Activated CD4-positive, alpha-beta memory T cell treated with anti-CD3 and anti-CD28 coated beads for 36 hours (primary cell): ENCODE measurements around the gene MEPCE. TPM values are rescaled to one million over a fixed set of nuclear protein-coding genes. Genes with fewer than 3 reads are reported as not detected.

ENCODE experiments used
- CTCF ChIA-PET: fragments of 350-600 bp; sonication (Branson Sonifier 250); formaldehyde crosslinking; loops from one replicate; lab custom pipeline; 2021; ENCODE audit warnings: antibody characterized with exemption, inconsistent platforms; lab: Charles Lee
- POLR2A ChIA-PET: fragments of 350-600 bp; sonication (Branson Sonifier 250); formaldehyde crosslinking; loops from one replicate; lab custom pipeline; 2021; ENCODE audit warnings: antibody characterized with exemption; lab: Charles Lee
- DNase-seq: peaks from one replicate; pipeline ENCODE4 v3.0.0-alpha.2; 2020
- H3K27ac Mint-ChIP-seq: one replicate; pipeline ENCODE4 v1.8.0; 2021; ENCODE audit warnings: mixed read lengths
- H3K27me3 Mint-ChIP-seq: one replicate; pipeline ENCODE4 v1.8.0; 2021; ENCODE audit warnings: mixed read lengths
- H3K36me3 Mint-ChIP-seq: one replicate; pipeline ENCODE4 v1.8.0; 2021; ENCODE audit warnings: mixed read lengths
- H3K4me1 Mint-ChIP-seq: one replicate; pipeline ENCODE4 v1.8.0; 2021; ENCODE audit warnings: low read depth, mixed read lengths
- H3K4me3 Mint-ChIP-seq: one replicate; pipeline ENCODE4 v1.8.0; 2021; ENCODE audit warnings: mild to moderate bottlenecking, mixed read lengths
- H3K9me3 Mint-ChIP-seq: one replicate; pipeline ENCODE4 v1.8.0; 2021; ENCODE audit warnings: mixed read lengths
- intact Hi-C: fragments of 100-400 bp; cut with micrococcal nuclease; formaldehyde crosslinking; loops from one replicate; pipeline ENCODE4 v1.15.1; 2023
- total RNA-seq, 2 experiments: library from RNA; stranded (reverse); gene quantifications; one replicate each; pipeline ENCODE4 v1.2.3, GENCODE V29; 2021

The MEPCE gene
- total RNA-seq, 2 experiments from 2014 or later = 41.3 to 42.0 TPM

DNA sequence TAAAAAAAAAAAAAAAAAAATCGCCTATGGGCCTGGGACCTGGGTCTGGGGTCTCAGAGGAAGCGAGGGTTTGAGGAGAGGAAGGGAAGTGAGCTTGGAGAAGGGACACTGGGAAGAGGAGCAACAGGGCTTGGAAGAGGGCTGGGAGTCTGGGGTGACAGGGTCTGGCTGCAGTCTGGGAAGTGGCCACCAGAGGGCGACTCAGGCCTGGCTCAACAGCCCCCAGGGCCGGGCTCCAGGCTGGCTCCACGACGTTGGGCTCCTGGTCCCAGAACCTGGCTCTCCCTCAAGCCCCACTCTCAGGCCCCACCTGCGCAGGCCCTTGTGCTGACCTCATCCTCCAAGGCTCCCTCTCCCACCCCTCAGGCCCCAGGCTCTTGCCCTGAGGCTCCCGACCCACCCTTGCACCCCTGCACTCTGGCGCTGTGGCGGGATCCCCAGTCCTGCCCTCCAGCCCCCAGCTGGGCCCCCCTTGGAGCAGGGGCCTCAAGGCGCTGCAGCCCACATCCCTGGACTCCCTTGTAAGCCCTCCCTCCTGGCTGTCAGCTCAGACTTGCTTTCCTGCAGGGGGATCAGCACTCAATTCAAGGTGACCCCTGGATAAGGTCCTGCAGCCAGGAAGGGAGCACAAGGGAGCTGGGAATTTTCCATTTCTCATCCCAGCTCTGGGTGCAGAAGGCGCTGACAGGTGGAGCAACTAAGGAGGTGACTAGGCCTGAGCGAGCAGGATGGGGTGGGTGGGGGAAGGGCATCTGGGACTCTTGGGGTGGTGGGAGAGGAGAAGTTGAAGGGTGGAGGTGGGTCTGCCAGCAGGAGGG lies 39.8 kb downstream of the MEPCE start:
- H3K27me3 Mint-ChIP-seq = no peaks in the 10 kb centered on the region
- H3K27ac Mint-ChIP-seq = peak overlapping the region; percentile 45
- no peak overlapping the region for H3K4me3 Mint-ChIP-seq
- DNase-seq = peak; percentile 88
- H3K4me1 Mint-ChIP-seq = peaks cover 27% of the 10 kb centered on the region
- intact Hi-C loops = loop anchor here (1.0 to 10.0 kb wide), 3 partner anchors 14 to 385 kb away; partner anchors contain the start of genes NYAP1 and SLC12A9
- POLR2A ChIA-PET = interaction anchor here (0.6 to 0.7 kb wide), 3 partner anchors 24 to 358 kb away, joined by 3 to 5 read pairs (median 3); no protein-coding TSS in a partner anchor
- CTCF ChIA-PET = interaction anchor here (0.6 to 3.3 kb wide), 20 partner anchors 8 to 383 kb away, joined by 3 to 81 read pairs (median 6); partner anchors contain the start of genes FBXO24, LRCH4, NYAP1 and SLC12A9
- H3K9me3 Mint-ChIP-seq = no peaks in the 10 kb centered on the region
- H3K36me3 Mint-ChIP-seq = peaks cover 20% of the 10 kb centered on the region

DNA sequence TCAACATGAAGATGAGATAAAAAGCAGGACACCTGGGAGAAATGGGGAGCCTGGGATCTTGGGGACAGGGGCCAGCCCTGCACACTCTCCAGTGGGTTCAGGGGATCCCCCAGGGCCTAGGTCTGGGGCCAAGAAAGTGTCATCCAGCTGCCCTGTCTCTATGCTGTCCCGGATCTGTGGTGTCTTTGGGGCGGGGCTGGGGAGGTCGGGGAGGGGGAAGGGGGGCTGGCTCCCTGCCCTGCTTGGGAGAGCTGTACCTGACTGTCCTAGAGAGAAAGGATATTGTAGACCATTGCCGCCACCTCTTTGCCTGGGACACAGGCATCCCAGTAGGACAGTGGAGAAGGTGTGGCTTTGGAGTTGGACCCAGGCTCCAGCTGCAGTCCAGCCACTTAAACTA lies 41.4 kb downstream of the MEPCE start:
- Mint-ChIP-seq H3K27ac (no peak overlapping the region), H3K4me1 (peaks cover 41% of the 10 kb centered on the region), H3K27me3 (no peaks in the 10 kb centered on the region), H3K4me3 (no peak overlapping the region), H3K9me3 (no peaks in the 10 kb centered on the region), H3K36me3 (peaks cover 29% of the 10 kb centered on the region)
- ChIA-PET CTCF (interaction anchor here (3.3 kb wide), 1 partner anchor 91 kb away, joined by 81 read pairs; no protein-coding TSS in a partner anchor), POLR2A (no interaction called here)
- no peak for DNase-seq
- intact Hi-C loops = loop anchor here (10.0 kb wide), 1 partner anchor 384 kb away; the partner anchor contains the start of gene SLC12A9

DNA sequence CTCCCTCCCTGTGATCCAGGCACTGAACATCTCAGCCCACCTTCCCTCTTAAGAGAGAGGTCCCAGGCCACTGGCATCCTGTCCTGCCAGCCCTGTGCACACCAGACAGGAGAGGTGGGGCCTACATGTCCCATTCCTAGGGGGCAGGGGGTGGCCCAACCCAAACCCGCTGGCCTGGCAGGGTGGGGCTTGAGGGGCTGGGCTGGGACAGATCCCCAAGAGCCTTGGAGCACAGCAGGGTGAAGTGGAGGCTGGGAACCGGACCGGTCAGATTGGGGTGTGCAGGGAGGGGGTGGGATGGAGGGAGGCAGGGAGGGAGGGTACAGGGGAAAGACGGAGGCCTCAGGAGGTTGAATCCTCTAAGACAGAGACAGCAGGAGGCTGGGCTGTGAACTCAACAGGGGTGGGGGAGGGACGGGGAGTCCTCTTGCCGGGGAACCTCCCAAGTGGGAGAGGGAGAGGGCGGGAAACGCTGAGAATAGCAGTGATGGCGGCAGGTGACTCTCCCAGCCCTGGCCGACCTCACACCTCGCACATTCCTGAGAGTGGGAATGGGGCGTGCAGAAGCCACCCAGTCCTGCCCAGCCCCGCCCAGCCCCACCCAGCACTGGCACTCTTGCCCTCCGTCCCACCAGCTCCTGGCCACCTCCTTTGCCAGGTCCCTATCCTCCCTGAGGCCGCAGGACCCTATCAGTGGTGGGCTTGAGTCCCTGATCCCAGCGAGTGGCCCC lies 42.7 kb downstream of the MEPCE start:
- CTCF ChIA-PET = interaction anchor here (1.5 to 9.7 kb wide), 2 partner anchors 90 to 220 kb away, joined by 4 to 104 read pairs; no protein-coding TSS in a partner anchor
- intact Hi-C loops = loop anchor here (10.0 kb wide), 1 partner anchor 383 kb away; the partner anchor contains the start of gene SLC12A9
- Mint-ChIP-seq H3K36me3 (peaks cover 31% of the 10 kb centered on the region), H3K27me3 (no peaks in the 10 kb centered on the region), H3K27ac (peak overlapping the region; percentile 77), H3K9me3 (no peaks in the 10 kb centered on the region), H3K4me3 (no peak overlapping the region), H3K4me1 (peaks cover 53% of the 10 kb centered on the region)
- POLR2A ChIA-PET = no interaction called here
- DNase-seq = no peak

DNA sequence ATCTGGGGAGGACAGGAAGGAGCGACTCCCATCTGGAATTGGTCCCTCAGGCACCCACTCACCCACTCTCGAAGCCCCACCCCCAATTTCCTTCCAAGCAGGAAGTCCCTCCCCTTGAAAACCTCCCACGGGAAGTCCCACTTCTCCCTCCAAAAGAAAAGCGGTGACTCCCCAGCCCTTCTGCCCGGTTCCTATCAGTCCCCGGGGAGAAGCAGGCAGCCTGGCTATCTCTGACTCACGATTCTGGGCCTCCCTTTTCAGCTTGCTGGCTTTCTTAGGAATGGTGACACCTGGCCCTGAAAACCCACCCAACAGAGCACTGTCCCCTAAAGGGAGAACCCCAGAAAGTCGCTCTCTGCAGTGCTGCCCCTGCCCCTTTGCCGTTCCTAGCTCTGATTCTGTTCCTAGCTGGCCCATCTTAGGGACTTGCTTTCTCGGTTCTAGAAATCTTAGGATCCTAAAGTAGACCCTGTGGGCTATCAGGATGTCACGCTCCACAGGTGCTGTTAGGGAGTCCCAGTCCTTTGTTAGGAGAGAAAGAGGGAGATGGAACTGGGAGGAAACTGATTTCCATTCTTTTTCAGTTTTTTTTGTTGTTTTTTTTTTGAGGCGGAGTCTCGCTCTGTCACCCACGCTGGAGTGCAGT lies 43.3 kb downstream of the MEPCE start:
- intact Hi-C loops = loop anchor here (10.0 kb wide), 1 partner anchor 382 kb away; the partner anchor contains the start of gene SLC12A9
- Mint-ChIP-seq H3K4me1 (peaks cover 53% of the 10 kb centered on the region), H3K27ac (peak overlapping the region; percentile 77), H3K4me3 (no peak overlapping the region), H3K9me3 (no peaks in the 10 kb centered on the region), H3K27me3 (no peaks in the 10 kb centered on the region), H3K36me3 (peaks cover 30% of the 10 kb centered on the region)
- peak; percentile 37 for DNase-seq
- CTCF ChIA-PET = interaction anchor here (0.6 to 9.7 kb wide), 4 partner anchors 10 to 219 kb away, joined by 3 to 104 read pairs (median 8); partner anchors contain the start of gene NYAP1
- POLR2A ChIA-PET = interaction anchor here (1.3 kb wide), 1 partner anchor 38 kb away, joined by 4 read pairs; no protein-coding TSS in a partner anchor

DNA sequence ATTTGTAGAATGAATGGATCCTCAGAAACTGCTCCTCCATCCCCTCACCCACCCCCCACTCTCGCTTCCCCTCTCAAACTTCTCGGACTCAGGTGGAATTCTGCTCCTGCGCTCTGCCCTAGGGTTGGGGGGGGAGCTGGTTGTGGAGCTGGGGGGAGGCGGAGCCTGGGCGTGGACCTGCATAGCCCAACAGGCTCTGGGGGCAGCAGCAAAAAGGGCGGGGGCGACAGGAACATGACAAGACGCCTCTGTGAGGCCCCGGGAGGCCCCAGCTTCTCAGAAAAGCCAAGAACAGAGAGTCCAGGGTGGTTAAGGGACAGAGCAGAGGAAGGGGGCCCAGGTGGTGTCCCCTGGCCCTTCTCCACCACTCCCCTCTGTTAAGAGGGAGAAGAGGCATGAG lies 45.9 kb downstream of the MEPCE start:
- Mint-ChIP-seq H3K27ac (peak overlapping the region; percentile 92), H3K9me3 (no peaks in the 10 kb centered on the region), H3K4me1 (peaks cover 47% of the 10 kb centered on the region), H3K27me3 (no peaks in the 10 kb centered on the region), H3K4me3 (peak overlapping the region; percentile 95), H3K36me3 (peaks cover 33% of the 10 kb centered on the region)
- ChIA-PET CTCF (interaction anchor here (0.8 to 9.7 kb wide), 4 partner anchors 8 to 87 kb away, joined by 3 to 104 read pairs (median 8); partner anchors contain the start of gene NYAP1), POLR2A (interaction anchor here (1.2 kb wide), 1 partner anchor 74 kb away, joined by 3 read pairs; no protein-coding TSS in a partner anchor)
- intact Hi-C loops = loop anchor here (10.0 kb wide), 1 partner anchor 379 kb away; the partner anchor contains the start of gene SLC12A9
- peak; percentile 35 for DNase-seq

DNA sequence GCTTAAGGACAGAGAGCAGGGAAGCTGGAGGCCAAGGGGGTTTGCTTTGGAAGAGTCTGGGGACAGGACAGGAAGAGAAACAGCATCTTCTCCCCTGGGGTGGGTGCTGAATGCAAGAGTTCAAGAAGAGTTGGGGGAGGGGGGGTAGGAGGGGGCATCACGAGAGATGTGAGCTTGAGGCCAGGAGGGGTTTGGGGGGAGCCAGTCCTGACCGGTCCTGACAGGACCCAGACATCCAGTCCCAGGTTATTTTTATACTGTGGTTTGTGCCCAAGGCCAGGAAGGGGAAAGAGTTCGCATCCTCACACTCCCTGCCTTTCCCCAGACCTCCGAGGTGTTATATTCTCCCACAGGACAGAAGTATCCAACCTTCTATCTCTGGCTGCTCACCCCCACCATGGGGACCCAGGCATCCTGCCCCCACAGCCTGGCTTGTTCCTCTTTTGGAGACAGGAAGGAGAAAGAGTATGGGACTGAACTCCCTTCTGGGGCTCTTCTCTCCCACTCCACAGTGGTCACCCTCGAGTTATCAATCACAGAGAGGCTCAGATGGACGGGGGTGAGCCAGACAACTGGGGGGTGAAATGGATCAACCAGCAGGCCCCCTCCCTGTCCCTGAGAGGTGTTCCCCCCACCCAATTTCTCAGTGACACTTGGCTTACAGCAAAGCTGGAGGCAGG lies 46.6 kb downstream of the MEPCE start:
- Mint-ChIP-seq H3K4me3 (peak overlapping the region; percentile 95), H3K36me3 (peaks cover 33% of the 10 kb centered on the region), H3K27ac (peak overlapping the region; percentile 92), H3K27me3 (no peaks in the 10 kb centered on the region), H3K9me3 (no peaks in the 10 kb centered on the region), H3K4me1 (peaks cover 47% of the 10 kb centered on the region)
- intact Hi-C loops = loop anchor here (10.0 kb wide), 1 partner anchor 379 kb away; the partner anchor contains the start of gene SLC12A9
- ChIA-PET CTCF (interaction anchor here (1.3 to 9.7 kb wide), 3 partner anchors 13 to 86 kb away, joined by 4 to 104 read pairs (median 5); partner anchors contain the start of gene SPACDR), POLR2A (interaction anchor here (1.2 kb wide), 1 partner anchor 73 kb away, joined by 3 read pairs; no protein-coding TSS in a partner anchor)
- no peak for DNase-seq

DNA sequence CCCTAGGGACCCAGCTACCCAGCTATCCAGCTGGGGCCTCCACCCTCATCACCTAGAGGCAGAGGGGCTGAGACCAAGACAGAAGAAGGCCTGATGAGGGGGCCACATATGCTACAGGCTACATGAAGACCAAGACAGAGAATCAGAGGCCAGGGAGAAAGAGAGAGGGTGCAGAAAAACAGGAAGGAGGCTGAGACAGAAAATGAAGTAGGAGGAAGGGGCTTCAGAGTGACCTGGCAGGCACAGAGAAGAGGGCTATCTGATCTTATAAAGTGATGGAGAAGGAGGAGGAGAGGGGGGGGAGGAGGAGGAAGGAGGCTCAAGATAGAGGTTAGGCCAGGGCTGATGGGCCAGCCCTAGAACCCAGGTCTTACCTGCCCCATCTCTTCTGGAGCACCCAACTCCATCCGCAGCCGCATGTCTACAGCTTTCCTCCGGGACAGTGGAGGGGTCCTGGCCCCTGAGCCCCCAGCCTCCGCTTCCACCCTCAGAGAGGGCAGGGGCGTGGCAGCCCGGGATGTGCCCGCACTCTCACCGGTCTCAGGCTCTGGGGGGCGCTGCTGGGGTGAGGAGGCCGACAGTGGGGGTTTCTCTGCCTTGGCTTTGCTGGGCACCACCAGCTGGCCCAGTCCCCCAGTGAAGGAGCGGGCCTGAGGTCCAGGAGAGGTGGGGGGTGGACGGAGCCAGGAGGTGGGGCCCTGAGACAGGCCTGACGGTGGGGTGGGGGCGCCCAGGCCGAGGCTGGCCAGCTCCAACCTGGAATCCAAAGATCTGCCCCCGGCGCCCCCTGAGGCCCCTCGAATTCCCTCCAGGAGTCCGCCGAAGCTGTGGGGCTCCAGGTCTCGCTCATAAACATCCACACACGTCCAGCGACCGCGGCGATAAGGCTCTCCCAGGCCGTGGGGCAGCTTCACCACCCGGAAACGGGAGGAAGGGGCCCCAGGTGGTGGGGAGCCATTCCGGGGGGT lies 47.6 kb downstream of the MEPCE start:
- no peaks in the 10 kb centered on the region for H3K9me3 Mint-ChIP-seq
- no peaks in the 10 kb centered on the region for H3K27me3 Mint-ChIP-seq
- intact Hi-C loops = loop anchor here (10.0 kb wide), 1 partner anchor 378 kb away; the partner anchor contains the start of gene SLC12A9
- H3K27ac Mint-ChIP-seq = peak overlapping the region; percentile 78
- H3K4me1 Mint-ChIP-seq = peaks cover 47% of the 10 kb centered on the region
- CTCF ChIA-PET = interaction anchor here (0.6 to 9.7 kb wide), 12 partner anchors 8 to 460 kb away, joined by 3 to 104 read pairs (median 4); partner anchors contain the start of genes POP7 and SPACDR
- peak; percentile 77 for DNase-seq
- peaks cover 31% of the 10 kb centered on the region for H3K36me3 Mint-ChIP-seq
- peak overlapping the region; percentile 95 for H3K4me3 Mint-ChIP-seq
- POLR2A ChIA-PET = interaction anchor here (0.6 to 2.8 kb wide), 7 partner anchors 62 to 212 kb away, joined by 3 to 15 read pairs (median 4); partner anchors contain the start of genes AGFG2 and FBXO24

DNA sequence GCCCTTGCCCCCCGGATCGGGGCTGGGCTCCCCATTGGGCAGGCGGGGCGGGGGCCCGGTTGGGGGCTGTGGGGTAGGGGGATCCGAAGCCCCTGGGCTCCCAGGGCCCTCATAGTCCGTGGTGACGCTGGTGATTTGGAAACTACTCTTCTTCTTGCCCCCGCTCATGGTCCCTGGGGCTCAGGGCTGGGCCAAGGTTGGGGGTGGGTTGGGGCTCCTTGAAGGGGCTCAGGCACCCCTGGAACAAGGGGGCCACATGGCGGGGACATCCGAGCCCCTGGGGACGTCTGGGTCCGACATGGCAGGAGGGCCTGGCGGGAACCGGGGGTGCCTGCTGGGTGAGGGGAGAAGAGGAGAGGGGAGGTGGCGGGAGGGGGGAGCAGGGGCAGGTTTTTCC lies 48.2 kb downstream of the MEPCE start:
- H3K9me3 Mint-ChIP-seq = no peaks in the 10 kb centered on the region
- H3K4me1 Mint-ChIP-seq = peaks cover 50% of the 10 kb centered on the region
- H3K4me3 Mint-ChIP-seq = peak overlapping the region; percentile 95
- ChIA-PET CTCF (interaction anchor here (0.7 to 9.7 kb wide), 11 partner anchors 8 to 461 kb away, joined by 3 to 104 read pairs (median 5); partner anchors contain the start of genes POP7 and SPACDR), POLR2A (interaction anchor here (0.6 to 2.8 kb wide), 7 partner anchors 61 to 375 kb away, joined by 3 to 15 read pairs (median 4); partner anchors contain the start of genes AGFG2, FBXO24 and SLC12A9)
- no peaks in the 10 kb centered on the region for H3K27me3 Mint-ChIP-seq
- peaks cover 31% of the 10 kb centered on the region for H3K36me3 Mint-ChIP-seq
- intact Hi-C loops = loop anchor here (10.0 kb wide), 1 partner anchor 377 kb away; the partner anchor contains the start of gene SLC12A9
- no peak for DNase-seq
- peak overlapping the region; percentile 95 for H3K27ac Mint-ChIP-seq

DNA sequence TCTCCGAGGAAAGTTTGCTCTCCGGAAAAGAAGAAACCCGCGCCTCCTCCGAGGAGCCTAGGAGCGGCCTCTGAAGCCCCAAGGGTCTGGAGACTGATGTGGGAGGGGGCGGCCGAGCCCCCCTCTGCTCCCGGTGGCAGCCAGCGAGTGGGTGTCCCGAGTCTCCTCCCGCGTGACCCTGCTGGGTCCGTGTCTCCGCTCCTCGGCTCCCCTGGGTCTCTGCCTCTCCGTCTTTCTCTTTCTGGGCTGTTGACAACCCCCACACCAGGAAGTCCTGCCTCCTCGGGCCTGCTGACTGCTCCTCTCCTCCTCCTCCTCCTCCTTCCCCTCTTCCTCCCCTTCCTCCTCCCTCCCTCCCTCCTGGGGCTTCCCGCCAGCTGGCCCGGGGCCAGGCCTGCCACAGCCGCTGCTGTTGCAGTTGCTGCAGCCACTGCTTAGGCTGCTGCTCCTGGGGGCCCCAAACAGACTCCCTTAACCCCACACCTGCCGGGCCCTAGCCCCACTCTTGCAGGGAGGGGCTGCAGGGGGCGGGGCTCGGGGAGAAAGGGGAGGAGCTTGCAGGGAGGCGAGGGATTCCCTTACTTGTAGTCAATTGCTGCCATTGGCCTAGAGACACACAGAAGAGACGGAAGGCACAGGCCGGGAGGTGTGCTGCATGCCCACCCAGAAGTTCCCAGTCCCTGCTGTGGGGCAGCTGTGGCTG lies 49.5 kb downstream of the MEPCE start, which contains the start of gene TSC22D4:
TSS of gene TSC22D4 (minus strand) at position 257 of the 703 bp plus-strand sequence. CDS start 1,176 bp downstream, outside the sequence.
- POLR2A ChIA-PET = interaction anchor here (0.5 to 2.8 kb wide), 6 partner anchors 42 to 227 kb away, joined by 3 to 15 read pairs (median 4); partner anchors contain the start of genes FBXO24, LRCH4 and POP7
- peaks cover 40% of the 10 kb centered on the region for H3K4me1 Mint-ChIP-seq

More for the DNA sequence above, 49.5 kb downstream of the MEPCE start, which contains the start of gene TSC22D4:
- DNase-seq = peak; percentile 95
- Mint-ChIP-seq H3K27ac (peak within 1 kb of the TSS; percentile 95), H3K4me3 (peak within 1 kb of the TSS; percentile 95), H3K27me3 (no peaks in the 10 kb centered on the region), H3K9me3 (no peaks in the 10 kb centered on the region), H3K36me3 (peaks cover 23% of the 10 kb centered on the region)
- intact Hi-C loops = loop anchor here (1.0 to 10.0 kb wide), 7 partner anchors 43 to 376 kb away; partner anchors contain the start of genes AGFG2, FBXO24, GNB2 and LRCH4
- CTCF ChIA-PET = interaction anchor here (0.7 to 9.7 kb wide), 7 partner anchors 10 to 373 kb away, joined by 3 to 104 read pairs (median 7); partner anchors contain the start of genes MEPCE and SLC12A9
